GM23338 (cell line): ENCODE measurements around the gene RTN4RL2. TPM values are rescaled to one million over a fixed set of nuclear protein-coding genes. Genes with fewer than 3 reads are reported as not detected.

Source experiments
- ATAC-seq: fragments of 200-7000 bp; cut with Tn5 transposase; 3 replicates; pipeline ENCODE4 v1.9.1; 2020
- DNase-seq: peaks from one replicate; pipeline ENCODE4 v3.0.0-alpha.2; 2015; ENCODE audit warnings: low spot score
- H2AFZ ChIP-seq: fragments of 200-600 bp; sonication (generic); 2 replicates; pipeline ENCODE4 v1.8.0; 2016; ENCODE audit warnings: antibody characterized with exemption, mild to moderate bottlenecking, moderate library complexity
- H3F3A ChIP-seq: fragments of 200-600 bp; sonication (generic); replicated peaks from 2 replicates; pipeline ENCODE4 v1.8.0; 2017; ENCODE audit warnings: antibody characterized with exemption, mixed run types, low read depth
- H3K27ac ChIP-seq: fragments of 200-600 bp; sonication (generic); 2 replicates; pipeline ENCODE4 v1.6.1; 2016; ENCODE audit warnings: low read depth
- H3K27me3 ChIP-seq: fragments of 200-600 bp; sonication (generic); 2 replicates; pipeline ENCODE4 v1.8.0; 2016; ENCODE audit warnings: mild to moderate bottlenecking, mixed run types, moderate library complexity; ENCODE audit not compliant: insufficient read depth
- H3K36me3 ChIP-seq: fragments of 200-600 bp; sonication (generic); 2 replicates; pipeline ENCODE4 v1.8.0; 2016; ENCODE audit warnings: mild to moderate bottlenecking; ENCODE audit not compliant: insufficient read depth
- H3K4me1 ChIP-seq: fragments of 200-600 bp; sonication (generic); 2 replicates; pipeline ENCODE4 v1.8.0; 2016; ENCODE audit warnings: mild to moderate bottlenecking, moderate library complexity; ENCODE audit not compliant: insufficient read depth
- H3K4me2 ChIP-seq: fragments of 200-600 bp; sonication (generic); 2 replicates; pipeline ENCODE4 v1.7.1; 2017; ENCODE audit warnings: mixed run types
- H3K4me3 ChIP-seq: fragments of 200-600 bp; sonication (generic); 2 replicates; pipeline ENCODE4 v1.6.1; 2016; ENCODE audit warnings: mixed run types
- H3K79me2 ChIP-seq: fragments of 200-600 bp; sonication (generic); replicated peaks from 2 replicates; pipeline ENCODE4 v1.8.0; 2017; ENCODE audit warnings: mild to moderate bottlenecking; ENCODE audit not compliant: insufficient read depth
- H3K9me2 ChIP-seq: fragments of 200-600 bp; sonication (generic); 2 replicates; pipeline ENCODE4 v1.8.0; 2017; ENCODE audit not compliant: insufficient read depth
- H4K20me1 ChIP-seq: fragments of 200-600 bp; sonication (generic); replicated peaks from 2 replicates; pipeline ENCODE4 v1.8.0; 2017; ENCODE audit warnings: mild to moderate bottlenecking; ENCODE audit not compliant: insufficient read depth
- H3K27ac Mint-ChIP-seq: 2 replicates; pipeline ENCODE4 v1.8.0; 2020; ENCODE audit warnings: inconsistent platforms, mild to moderate bottlenecking, moderate library complexity, mixed read lengths
- H3K27me3 Mint-ChIP-seq: 3 replicates; pipeline ENCODE4 v1.8.0; 2022; ENCODE audit warnings: low read depth, mild to moderate bottlenecking, moderate library complexity, mixed read lengths, inconsistent platforms; ENCODE audit not compliant: insufficient read depth, poor library complexity
- H3K36me3 Mint-ChIP-seq: 3 replicates; pipeline ENCODE4 v1.8.0; 2021; ENCODE audit warnings: low read depth, mild to moderate bottlenecking, inconsistent platforms, moderate library complexity, mixed read lengths
- H3K4me1 Mint-ChIP-seq: 3 replicates; pipeline ENCODE4 v1.8.0; 2020; ENCODE audit warnings: mild to moderate bottlenecking, inconsistent platforms, mixed read lengths
- H3K4me3 Mint-ChIP-seq: 3 replicates; pipeline ENCODE4 v1.8.0; 2021; ENCODE audit warnings: moderate library complexity, mild to moderate bottlenecking, inconsistent platforms, mixed read lengths
- H3K9me3 Mint-ChIP-seq: 3 replicates; pipeline ENCODE4 v1.8.0; 2020; ENCODE audit warnings: moderate library complexity, mild to moderate bottlenecking, inconsistent platforms, mixed read lengths
- CREB1 ChIP-seq: fragments of 250-450 bp; sonication (Bioruptor Pico); IDR thresholded peaks from 2 replicates; pipeline ENCODE4 v1.5.0; 2020; ENCODE audit warnings: low read depth, mild to moderate bottlenecking, moderate library complexity
- CTCF ChIP-seq, 2 experiments: fragments of 200-600 bp in 1 of 2; sonication (generic) in 1 of 2; conservative IDR thresholded peaks; 2 replicates each; pipeline versions ENCODE4 v1.5.1 to v1.6.1; 2016 to 2017; ENCODE audit warnings: antibody characterized with exemption in 2 of 2, low read depth in 2 of 2, mild to moderate bottlenecking in 2 of 2, moderate library complexity in 1 of 2
- ETS1 ChIP-seq: IDR thresholded peaks from 2 replicates; pipeline ENCODE4 v1.6.1; 2016; ENCODE audit warnings: antibody characterized with exemption
- EZH2 ChIP-seq: fragments of 200-600 bp; sonication (generic); IDR thresholded peaks from one replicate; pipeline ENCODE4 v1.8.0; 2017; ENCODE audit warnings: antibody characterized with exemption, mild to moderate bottlenecking, low read depth; ENCODE audit not compliant: unreplicated experiment
- EZH2phosphoT487 ChIP-seq: fragments of 200-600 bp; sonication (generic); IDR thresholded peaks from one replicate; pipeline ENCODE4 v1.8.1; 2018; ENCODE audit warnings: antibody characterized with exemption; ENCODE audit not compliant: unreplicated experiment
- JUNB ChIP-seq: IDR thresholded peaks from one replicate; pipeline ENCODE4 v1.6.1; 2016; ENCODE audit warnings: antibody characterized with exemption; ENCODE audit not compliant: unreplicated experiment
- NANOG ChIP-seq: IDR thresholded peaks from 2 replicates; pipeline ENCODE4 v1.6.1; 2016; ENCODE audit warnings: antibody characterized with exemption, borderline replicate concordance
- POLR2AphosphoS5 ChIP-seq: IDR thresholded peaks from 2 replicates; pipeline ENCODE4 v1.6.1; 2016; ENCODE audit warnings: antibody characterized with exemption, low read depth
- REST ChIP-seq: IDR thresholded peaks from one replicate; pipeline ENCODE4 v1.6.1; 2018; ENCODE audit warnings: antibody characterized with exemption; ENCODE audit not compliant: unreplicated experiment
- STAT1 ChIP-seq: IDR thresholded peaks from one replicate; pipeline ENCODE4 v1.6.1; 2016; ENCODE audit warnings: antibody characterized with exemption; ENCODE audit not compliant: unreplicated experiment
- ZNF114 ChIP-seq: fragments of 250-450 bp; sonication (Bioruptor Pico); IDR thresholded peaks from 2 replicates; pipeline ENCODE4 v1.5.0; 2020; ENCODE audit warnings: mild to moderate bottlenecking, moderate library complexity
- ZNF331 ChIP-seq: fragments of 250-450 bp; sonication (Bioruptor Pico); IDR thresholded peaks from 2 replicates; pipeline ENCODE4 v1.5.0; 2020; ENCODE audit warnings: low read depth, mild to moderate bottlenecking, moderate library complexity
- polyA plus RNA-seq: library from polyadenylated mRNA; unstranded; fragments of >200 nt; fragmentation: Nextera tagmentation; extraction: Ambion mirVana; gene quantifications from 2 replicates; pipeline ENCODE4 v1.2.1, GENCODE V29; 2016
- total RNA-seq: library from RNA; depleted of rRNA; stranded (reverse); fragments of >200 nt; shearing (Covaris generic); gene quantifications from 2 replicates; pipeline ENCODE4 v1.2.3, GENCODE V29; 2014

RTN4RL2 gene
- total and polyA plus RNA-seq, 2 experiments from 2014 or later: 13.9 to 15.9 TPM

- Histone ChIP-seq H3K79me2 (no peaks in the 10 kb centered on the region), H4K20me1 (0 out of 2 replicates have a peak, but pooled peaks cover 5% of the 10 kb centered on the region), H3K27ac (no peak overlapping the region), H3K9me2 (no peaks in the 10 kb centered on the region), H3K27me3 (peaks cover 33% of the 10 kb centered on the region), H3K4me3 (peak overlapping the region; percentile 93), H3K4me2 (peak overlapping the region; percentile 89), H3F3A (peaks cover 17% of the 10 kb centered on the region), H2AFZ (no peak overlapping the region), H3K36me3 (no peaks in the 10 kb centered on the region), H3K4me1 (peaks cover 49% of the 10 kb centered on the region)
- ATAC-seq (peak; percentile 8), DNase-seq (peak; percentile 44)
- H3K27me3 Mint-ChIP-seq: peaks cover 42% of the 10 kb centered on the region
- TF ChIP-seq STAT1 (no peak), CREB1 (CRISPR knock-in tag) (no peak), EZH2phosphoT487 (no peak), CTCF (conservative IDR thresholded peaks at IDR 0.05; ENCODE audit: low read depth in 2 of 2) (no peak), EZH2 (no peak)
- no peak overlapping the region; the same call in 1 of the 2 replicates for H3K27ac Mint-ChIP-seq
- peaks cover 51% of the 10 kb centered on the region for H3K4me1 Mint-ChIP-seq
- peak overlapping the region; percentile 82 for H3K4me3 Mint-ChIP-seq
- H3K9me3 Mint-ChIP-seq: no peaks in the 10 kb centered on the region
- peaks cover 18% of the 10 kb centered on the region for H3K36me3 Mint-ChIP-seq
Measured at GRCh38 chr11:57481915-57482781, 21.8 kb downstream of the RTN4RL2 start.

- Mint-ChIP-seq H3K36me3 (peaks cover 26% of the 10 kb centered on the region), H3K4me3 (peak overlapping the region; percentile 82), H3K9me3 (no peaks in the 10 kb centered on the region), H3K27ac (no peak overlapping the region; the same call in 1 of the 2 replicates), H3K27me3 (peaks cover 36% of the 10 kb centered on the region), H3K4me1 (peaks cover 43% of the 10 kb centered on the region)
- Histone ChIP-seq H3K4me3 (peak overlapping the region; percentile 93), H2AFZ (0 out of 2 replicates have a peak overlapping the region, but pooled peaks have one; percentile 63), H3K36me3 (no peaks in the 10 kb centered on the region), H3K9me2 (no peaks in the 10 kb centered on the region), H3K27me3 (peaks cover 25% of the 10 kb centered on the region), H4K20me1 (0 out of 2 replicates have a peak, but pooled peaks cover 5% of the 10 kb centered on the region), H3K4me1 (peaks cover 40% of the 10 kb centered on the region), H3K27ac (no peak overlapping the region), H3K79me2 (no peaks in the 10 kb centered on the region), H3K4me2 (peak overlapping the region; percentile 89), H3F3A (peaks cover 14% of the 10 kb centered on the region)
- DNase-seq: peak; percentile 88
- ATAC-seq: peak; percentile 68
- TF ChIP-seq JUNB: no peak
- peak; percentile 69 to 88 for TF ChIP-seq CTCF (conservative IDR thresholded peaks at IDR 0.05; ENCODE audit: low read depth in 2 of 2)
- 0 out of 2 replicates have a peak, but pooled peaks have one; percentile 13 for TF ChIP-seq ETS1
- no peak for TF ChIP-seq STAT1
- no peak for TF ChIP-seq EZH2phosphoT487
- no peak for TF ChIP-seq EZH2
- TF ChIP-seq POLR2AphosphoS5: peak; percentile 61
- no peak for TF ChIP-seq REST
- TF ChIP-seq ZNF114: no peak
- 0 out of 2 replicates have a peak, but pooled peaks have one; percentile 25 for TF ChIP-seq CREB1 (CRISPR knock-in tag)
- no peak for TF ChIP-seq NANOG
- TF ChIP-seq ZNF331 (CRISPR knock-in tag): no peak
Measured at GRCh38 chr11:57482782-57483561, 22.6 kb downstream of the RTN4RL2 start.
